HepG2 (cell line): Measurements from ENCODE around the gene L2HGDH. TPM values are rescaled to one million over a fixed set of nuclear protein-coding genes. Genes with fewer than 3 reads are reported as not detected.
A peak's percentile ranks its signal among the peaks of the same experiment; 100 is the strongest.

Experiments used
- AHR ChIP-seq: IDR thresholded peaks from 2 replicates; pipeline ENCODE4 v1.6.1; 2018; ENCODE audit warnings: missing genetic modification reagents, missing compliant biosample characterization
- DNMT3B ChIP-seq: conservative IDR thresholded peaks from 2 replicates; pipeline ENCODE4 v1.6.1; 2016; ENCODE audit warnings: missing biosample characterization, control low read depth
- FOXP4 ChIP-seq: sonication (generic); formaldehyde crosslinking; IDR thresholded peaks from 2 replicates; pipeline ENCODE4 v1.4.0; 2020; ENCODE audit warnings: missing genetic modification reagents
- JDP2 ChIP-seq: sonication (generic); formaldehyde crosslinking; IDR thresholded peaks from 2 replicates; pipeline ENCODE4 v1.8.1; 2022; ENCODE audit warnings: missing genetic modification reagents, borderline replicate concordance
- PBX2 ChIP-seq: IDR thresholded peaks from 2 replicates; pipeline ENCODE4 v1.6.1; 2016; ENCODE audit warnings: control low read depth
- PHF20 ChIP-seq: sonication (generic); formaldehyde crosslinking; IDR thresholded peaks from 2 replicates; pipeline ENCODE4 v1.5.0; 2020; ENCODE audit warnings: mild to moderate bottlenecking, missing genetic modification reagents
- RAD21 ChIP-seq: fragments of 450-650 bp; formaldehyde crosslinking; IDR thresholded peaks from 2 replicates; pipeline ENCODE4 v1.5.0; 2020; ENCODE audit warnings: mild to moderate bottlenecking
- TBL1XR1 ChIP-seq: fragments of 150-350 bp; IDR thresholded peaks from 2 replicates; pipeline ENCODE4 v1.6.1; 2014; ENCODE audit warnings: borderline replicate concordance, low read length; ENCODE audit not compliant: partially characterized antibody
- YY1 ChIP-seq: IDR thresholded peaks from 2 replicates; pipeline ENCODE4 v1.6.1; 2011; ENCODE audit warnings: low read length, low read depth, moderate library complexity, mild to moderate bottlenecking; ENCODE audit not compliant: insufficient read depth, insufficient replicate concordance
- ZFX ChIP-seq: sonication (generic); formaldehyde crosslinking; IDR thresholded peaks from 2 replicates; pipeline ENCODE4 v1.4.0; 2020; ENCODE audit warnings: mild to moderate bottlenecking, low read depth, missing genetic modification reagents, moderate library complexity
- ZNF232 ChIP-seq: sonication (generic); formaldehyde crosslinking; IDR thresholded peaks from 2 replicates; pipeline ENCODE4 v1.4.0; 2020; ENCODE audit warnings: missing genetic modification reagents, borderline replicate concordance
- ZNF513 ChIP-seq: sonication (generic); formaldehyde crosslinking; conservative IDR thresholded peaks from 2 replicates; pipeline ENCODE4 v1.5.0; 2020; ENCODE audit warnings: missing genetic modification reagents
- ZNF546 ChIP-seq: sonication (generic); formaldehyde crosslinking; conservative IDR thresholded peaks from 2 replicates; pipeline ENCODE4 v1.8.1; 2023; ENCODE audit warnings: mild to moderate bottlenecking, missing genetic modification reagents
- ZSCAN20 ChIP-seq: sonication (generic); formaldehyde crosslinking; IDR thresholded peaks from 2 replicates; pipeline ENCODE4 v1.4.0; 2020; ENCODE audit warnings: missing genetic modification reagents, mild to moderate bottlenecking, borderline replicate concordance
- polyA plus RNA-seq, 8 experiments: library from polyadenylated mRNA; depleted of rRNA in 3 of 8; stranded (reverse) in 7 of 8; unstranded in 1 of 8; fragments of >200 nt; fragmentation: Illumina TruSeq in 4 of 8; extraction: Trizol in 4 of 8; gene quantifications; 2 replicates each; pipeline versions ENCODE4 v1.2.1 to v1.2.3, GENCODE V29; 2011 to 2016; ENCODE audit warnings: low read depth in 4 of 8, missing spikeins in 1 of 8, mixed read lengths in 1 of 8; ENCODE audit not compliant: insufficient read depth in 1 of 8
- total RNA-seq, 5 experiments: library from RNA; depleted of rRNA; stranded (reverse); fragments of >200 nt; fragmentation: Illumina TruSeq; extraction: Trizol; gene quantifications; 2 replicates each; pipeline ENCODE4 v1.2.3, GENCODE V29; 2016; ENCODE audit warnings: low read depth in 1 of 5
- TF ChIP-seq, protein P1 (sequence below): IDR thresholded peaks from 2 replicates; pipeline ENCODE4 v1.6.1; 2012; ENCODE audit warnings: low read length, improper control_type of control experiment
- TF ChIP-seq, protein P2 (sequence below): IDR thresholded peaks from 2 replicates; pipeline ENCODE4 v1.6.1; 2016; ENCODE audit warnings: low read depth, control low read depth
- TF ChIP-seq, protein P3 (sequence below): sonication (generic); formaldehyde crosslinking; IDR thresholded peaks from 2 replicates; pipeline ENCODE4 v1.5.1; 2020; ENCODE audit warnings: missing genetic modification reagents, mild to moderate bottlenecking, borderline replicate concordance

L2HGDH gene
- total and polyA plus RNA-seq, 2 of the 13 experiments (the other 11 are each of a cell fraction or from before 2014, with no cell fraction given): 3.3 to 5.0 TPM

DNA sequence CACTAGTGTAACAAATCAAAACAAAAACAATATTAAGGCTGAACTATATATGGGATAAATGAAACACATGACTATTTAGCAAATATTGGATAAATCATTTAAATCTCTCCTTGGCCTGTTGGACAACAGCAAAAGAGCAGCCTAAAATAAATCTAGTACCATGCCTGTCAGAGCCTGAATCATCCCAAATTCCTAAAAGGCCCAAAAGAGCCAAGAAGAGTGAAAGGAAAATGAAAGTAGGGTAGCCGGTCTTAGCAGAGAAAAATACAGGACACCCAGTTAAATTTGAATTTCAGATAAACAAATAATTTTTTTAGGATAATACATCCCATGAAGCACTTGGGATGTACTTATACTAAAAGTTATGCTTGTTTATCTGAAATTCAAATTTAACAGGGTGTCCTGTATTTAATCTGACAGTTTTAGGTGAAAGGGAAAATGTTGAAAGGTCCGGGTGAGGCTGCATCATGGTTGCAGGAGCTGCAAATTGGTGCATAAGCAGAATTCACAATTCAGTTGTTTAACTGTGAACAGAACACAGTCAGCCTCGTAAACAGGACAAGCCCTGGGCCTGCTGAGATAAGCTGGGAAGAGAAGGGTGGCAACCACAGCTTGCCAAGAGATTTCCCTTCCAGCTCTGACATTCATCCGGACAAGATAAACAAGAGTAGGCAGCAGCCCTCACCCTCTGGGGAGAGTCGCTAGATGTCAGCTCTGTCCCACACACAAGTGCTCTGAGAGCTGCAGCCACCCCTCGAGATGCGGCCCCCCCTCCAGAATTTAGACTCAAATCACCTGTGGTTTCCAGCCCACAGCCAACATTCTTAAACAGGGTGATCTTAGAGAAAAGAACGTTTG, 30.4 kb upstream of the L2HGDH start (continued):
- TF ChIP-seq FOXP4 (CRISPR knock-in tag): 0 out of 2 replicates have a peak, but pooled peaks have one; percentile 12
- no peak for TF ChIP-seq PBX2
- TF ChIP-seq PHF20: no peak
- TF ChIP-seq, protein P1, sequence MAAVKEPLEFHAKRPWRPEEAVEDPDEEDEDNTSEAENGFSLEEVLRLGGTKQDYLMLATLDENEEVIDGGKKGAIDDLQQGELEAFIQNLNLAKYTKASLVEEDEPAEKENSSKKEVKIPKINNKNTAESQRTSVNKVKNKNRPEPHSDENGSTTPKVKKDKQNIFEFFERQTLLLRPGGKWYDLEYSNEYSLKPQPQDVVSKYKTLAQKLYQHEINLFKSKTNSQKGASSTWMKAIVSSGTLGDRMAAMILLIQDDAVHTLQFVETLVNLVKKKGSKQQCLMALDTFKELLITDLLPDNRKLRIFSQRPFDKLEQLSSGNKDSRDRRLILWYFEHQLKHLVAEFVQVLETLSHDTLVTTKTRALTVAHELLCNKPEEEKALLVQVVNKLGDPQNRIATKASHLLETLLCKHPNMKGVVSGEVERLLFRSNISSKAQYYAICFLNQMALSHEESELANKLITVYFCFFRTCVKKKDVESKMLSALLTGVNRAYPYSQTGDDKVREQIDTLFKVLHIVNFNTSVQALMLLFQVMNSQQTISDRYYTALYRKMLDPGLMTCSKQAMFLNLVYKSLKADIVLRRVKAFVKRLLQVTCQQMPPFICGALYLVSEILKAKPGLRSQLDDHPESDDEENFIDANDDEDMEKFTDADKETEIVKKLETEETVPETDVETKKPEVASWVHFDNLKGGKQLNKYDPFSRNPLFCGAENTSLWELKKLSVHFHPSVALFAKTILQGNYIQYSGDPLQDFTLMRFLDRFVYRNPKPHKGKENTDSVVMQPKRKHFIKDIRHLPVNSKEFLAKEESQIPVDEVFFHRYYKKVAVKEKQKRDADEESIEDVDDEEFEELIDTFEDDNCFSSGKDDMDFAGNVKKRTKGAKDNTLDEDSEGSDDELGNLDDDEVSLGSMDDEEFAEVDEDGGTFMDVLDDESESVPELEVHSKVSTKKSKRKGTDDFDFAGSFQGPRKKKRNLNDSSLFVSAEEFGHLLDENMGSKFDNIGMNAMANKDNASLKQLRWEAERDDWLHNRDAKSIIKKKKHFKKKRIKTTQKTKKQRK: no peak
- 0 out of 2 replicates have a peak, but pooled peaks have one; percentile 23 for TF ChIP-seq ZFX (CRISPR knock-in tag)
- TF ChIP-seq, protein P2, sequence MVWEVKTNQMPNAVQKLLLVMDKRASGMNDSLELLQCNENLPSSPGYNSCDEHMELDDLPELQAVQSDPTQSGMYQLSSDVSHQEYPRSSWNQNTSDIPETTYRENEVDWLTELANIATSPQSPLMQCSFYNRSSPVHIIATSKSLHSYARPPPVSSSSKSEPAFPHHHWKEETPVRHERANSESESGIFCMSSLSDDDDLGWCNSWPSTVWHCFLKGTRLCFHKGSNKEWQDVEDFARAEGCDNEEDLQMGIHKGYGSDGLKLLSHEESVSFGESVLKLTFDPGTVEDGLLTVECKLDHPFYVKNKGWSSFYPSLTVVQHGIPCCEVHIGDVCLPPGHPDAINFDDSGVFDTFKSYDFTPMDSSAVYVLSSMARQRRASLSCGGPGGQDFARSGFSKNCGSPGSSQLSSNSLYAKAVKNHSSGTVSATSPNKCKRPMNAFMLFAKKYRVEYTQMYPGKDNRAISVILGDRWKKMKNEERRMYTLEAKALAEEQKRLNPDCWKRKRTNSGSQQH (CRISPR knock-in tag): no peak
- peak; percentile 65 for TF ChIP-seq RAD21 (CRISPR knock-in tag)
- no peak for TF ChIP-seq ZNF513 (CRISPR knock-in tag)
- TF ChIP-seq AHR: no peak
- TF ChIP-seq YY1: no peak
- no peak for TF ChIP-seq DNMT3B (CRISPR knock-in tag)
- no peak for TF ChIP-seq ZSCAN20 (CRISPR knock-in tag)
- no peak for TF ChIP-seq ZNF232 (CRISPR knock-in tag)
- TF ChIP-seq, protein P3, sequence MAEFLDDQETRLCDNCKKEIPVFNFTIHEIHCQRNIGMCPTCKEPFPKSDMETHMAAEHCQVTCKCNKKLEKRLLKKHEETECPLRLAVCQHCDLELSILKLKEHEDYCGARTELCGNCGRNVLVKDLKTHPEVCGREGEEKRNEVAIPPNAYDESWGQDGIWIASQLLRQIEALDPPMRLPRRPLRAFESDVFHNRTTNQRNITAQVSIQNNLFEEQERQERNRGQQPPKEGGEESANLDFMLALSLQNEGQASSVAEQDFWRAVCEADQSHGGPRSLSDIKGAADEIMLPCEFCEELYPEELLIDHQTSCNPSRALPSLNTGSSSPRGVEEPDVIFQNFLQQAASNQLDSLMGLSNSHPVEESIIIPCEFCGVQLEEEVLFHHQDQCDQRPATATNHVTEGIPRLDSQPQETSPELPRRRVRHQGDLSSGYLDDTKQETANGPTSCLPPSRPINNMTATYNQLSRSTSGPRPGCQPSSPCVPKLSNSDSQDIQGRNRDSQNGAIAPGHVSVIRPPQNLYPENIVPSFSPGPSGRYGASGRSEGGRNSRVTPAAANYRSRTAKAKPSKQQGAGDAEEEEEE (CRISPR knock-in tag): no peak
- no peak for TF ChIP-seq JDP2 (CRISPR knock-in tag)
- no peak for TF ChIP-seq ZNF546
- no peak for TF ChIP-seq TBL1XR1
